Left ventricle myocardium inferior (tissue), 1 donor: Measurements from ENCODE around the gene ADAMTSL1. TPM values are rescaled to one million over a fixed set of nuclear protein-coding genes. Genes with fewer than 3 reads are reported as not detected.

Source experiments
- DNase-seq: peaks from one replicate; pipeline ENCODE4 v3.0.0-alpha.2; 2020
- H3K27ac ChIP-seq: fragments of 200-600 bp; replicated peaks from 2 replicates; pipeline ENCODE4 v1.8.0; 2021
- H3K27me3 ChIP-seq: fragments of 200-600 bp; 2 replicates; pipeline ENCODE4 v1.8.0; 2021; ENCODE audit warnings: low read depth
- H3K36me3 ChIP-seq: fragments of 200-600 bp; 2 replicates; pipeline ENCODE4 v1.8.0; 2021
- H3K4me1 ChIP-seq: fragments of 200-600 bp; 2 replicates; pipeline ENCODE4 v1.8.0; 2021
- H3K4me3 ChIP-seq: fragments of 200-600 bp; 2 replicates; pipeline ENCODE4 v1.8.0; 2021; ENCODE audit warnings: mild to moderate bottlenecking, moderate library complexity
- H3K9me3 ChIP-seq: fragments of 200-600 bp; replicated peaks from 2 replicates; pipeline ENCODE4 v1.8.0; 2021
- CTCF ChIP-seq: fragments of 200-600 bp; IDR thresholded peaks from 2 replicates; pipeline ENCODE4 v1.8.0; 2021; ENCODE audit warnings: antibody characterized with exemption, mild to moderate bottlenecking, borderline replicate concordance
- intact Hi-C: fragments of 100-400 bp; cut with micrococcal nuclease; formaldehyde crosslinking; loops from one replicate; pipeline ENCODE4 v1.11.0; 2022
- total RNA-seq: library from RNA; stranded (reverse); fragmentation: NEBNext Ultra II Directional; extraction: Animal tissue kit (Norgen Biotek cat#: 25700); gene quantifications from one replicate; pipeline ENCODE4 v1.2.1, GENCODE V29; 2021
- donor health status: DM: no; HTN: yes; CAD: no; lungs with severe emphysema.

The ADAMTSL1 gene
- total RNA-seq, 1 donor from 2014 or later = 1.7 TPM

- Histone ChIP-seq H3K4me1 (no peaks in the 10 kb centered on the region), H3K4me3 (no peak overlapping the region), H3K36me3 (no peaks in the 10 kb centered on the region), H3K27ac (no peak overlapping the region), H3K27me3 (no peaks in the 10 kb centered on the region), H3K9me3 (no peaks in the 10 kb centered on the region)
- no peak for TF ChIP-seq CTCF
- no peak for DNase-seq
- intact Hi-C loops = no loop called here
Observed at GRCh38 chr9:18721267-18721994, 247.5 kb downstream of the ADAMTSL1 start.

GRCh38 chr9:18721995-18722310 is 248.0 kb downstream of the ADAMTSL1 start:
- intact Hi-C loops = no loop called here
- TF ChIP-seq CTCF = no peak
- H3K4me1 ChIP-seq = no peaks in the 10 kb centered on the region
- H3K27me3 ChIP-seq = no peaks in the 10 kb centered on the region
- no peak overlapping the region for H3K27ac ChIP-seq
- no peaks in the 10 kb centered on the region for H3K36me3 ChIP-seq
- no peak overlapping the region for H3K4me3 ChIP-seq
- no peak for DNase-seq
- H3K9me3 ChIP-seq = no peaks in the 10 kb centered on the region

- Histone ChIP-seq H3K9me3 (no peaks in the 10 kb centered on the region), H3K4me1 (no peaks in the 10 kb centered on the region), H3K36me3 (no peaks in the 10 kb centered on the region), H3K27ac (no peak overlapping the region), H3K27me3 (no peaks in the 10 kb centered on the region), H3K4me3 (no peak overlapping the region)
- intact Hi-C loops = no loop called here
- no peak for TF ChIP-seq CTCF
- no peak for DNase-seq
Observed at GRCh38 chr9:18722882-18723281, 248.9 kb downstream of the ADAMTSL1 start.

- no peaks in the 10 kb centered on the region for H3K36me3 ChIP-seq
- no peaks in the 10 kb centered on the region for H3K27me3 ChIP-seq
- no peaks in the 10 kb centered on the region for H3K9me3 ChIP-seq
- DNase-seq = no peak
- no peak overlapping the region for H3K4me3 ChIP-seq
- H3K27ac ChIP-seq = no peak overlapping the region
- intact Hi-C loops = no loop called here
- TF ChIP-seq CTCF = no peak
- H3K4me1 ChIP-seq = no peaks in the 10 kb centered on the region
Observed at GRCh38 chr9:18723366-18723765, 249.4 kb downstream of the ADAMTSL1 start.

GRCh38 chr9:18726546-18726945 is 252.6 kb downstream of the ADAMTSL1 start:
- Histone ChIP-seq H3K9me3 (no peaks in the 10 kb centered on the region), H3K27me3 (no peaks in the 10 kb centered on the region), H3K4me3 (no peak overlapping the region), H3K27ac (no peak overlapping the region), H3K4me1 (no peaks in the 10 kb centered on the region), H3K36me3 (no peaks in the 10 kb centered on the region)
- TF ChIP-seq CTCF = no peak
- intact Hi-C loops = no loop called here
- no peak for DNase-seq

- Histone ChIP-seq H3K36me3 (no peaks in the 10 kb centered on the region), H3K27me3 (no peaks in the 10 kb centered on the region), H3K4me3 (no peak overlapping the region), H3K4me1 (no peaks in the 10 kb centered on the region), H3K27ac (no peak overlapping the region), H3K9me3 (no peaks in the 10 kb centered on the region)
- no peak for TF ChIP-seq CTCF
- DNase-seq = no peak
- intact Hi-C loops = no loop called here
Observed at GRCh38 chr9:18727904-18728303, 254.0 kb downstream of the ADAMTSL1 start.
